HTR-8/SVneo (cell line): ENCODE results near the gene MYDGF.

ENCODE experiments used
- DNase-seq: peaks from one replicate; pipeline ENCODE4 v3.0.0; 2011; ENCODE audit warnings: low spot score, mixed read lengths; ENCODE audit not compliant: insufficient read length
- FAIRE-seq: peaks from 2 replicates; lab custom pipeline; 2011; peaks lifted over from hg19 to GRCh38; lab: Jason Lieb, UNC

The MYDGF gene

DNA sequence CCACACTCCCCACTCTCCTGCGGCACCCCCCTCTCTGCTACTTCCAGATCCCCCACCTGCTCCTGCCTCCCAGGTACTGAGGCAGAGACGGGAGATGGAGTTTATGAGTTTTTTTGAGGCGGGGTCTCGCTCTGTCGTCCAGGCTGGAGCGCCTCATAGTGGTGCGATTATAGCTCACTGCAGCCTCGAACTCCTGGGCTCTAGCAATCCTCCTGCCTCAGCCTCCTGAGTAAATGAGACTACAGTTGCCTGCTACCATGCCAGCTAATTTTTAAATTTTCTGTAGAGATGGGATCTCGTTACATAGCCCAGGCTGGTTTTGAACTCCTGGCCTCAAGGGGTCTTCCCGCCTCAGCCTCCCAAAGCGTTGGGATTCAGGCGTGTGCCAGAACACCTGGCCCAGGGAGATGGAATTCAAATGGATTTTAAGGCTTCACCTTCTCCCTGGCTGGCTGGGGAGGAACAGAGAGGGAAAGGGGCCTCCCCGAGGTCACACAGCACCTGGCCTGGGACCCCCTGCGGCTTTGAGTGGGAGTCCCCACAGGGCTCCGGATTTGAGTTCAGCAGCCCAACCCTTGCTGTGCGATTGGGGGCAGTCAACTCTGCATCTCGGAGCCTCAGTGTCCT, 50.4 kb downstream of the MYDGF start:
- FAIRE-seq = no peak

GRCh38 chr19:4618019-4618418, 52.1 kb downstream of the MYDGF start:
- DNase-seq = no peak
- no peak for FAIRE-seq

More for the DNA sequence above, 50.4 kb downstream of the MYDGF start:
- DNase-seq = no peak

DNA sequence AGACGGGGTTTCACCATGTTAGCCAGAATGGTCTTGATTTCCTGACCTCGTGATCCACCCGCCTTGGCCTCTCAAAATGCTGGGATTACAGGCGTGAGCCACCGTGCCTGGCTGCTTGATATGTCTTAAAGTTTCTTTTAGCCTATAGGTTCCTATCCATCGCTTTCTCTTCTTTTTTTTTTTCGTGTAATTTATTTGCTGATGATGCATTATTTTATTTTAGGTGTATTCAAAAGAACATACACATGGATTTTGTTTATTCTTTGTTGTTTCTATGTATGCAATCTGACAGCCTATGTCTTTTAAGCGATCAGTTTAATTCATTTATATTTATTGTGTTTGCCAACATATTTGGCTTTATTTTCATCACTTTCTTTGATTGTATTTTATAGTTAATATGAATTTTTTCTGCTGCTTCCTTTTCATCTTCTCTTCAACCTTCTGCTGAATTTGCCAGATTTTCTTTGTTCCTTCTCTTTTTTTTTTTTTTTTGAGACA, 56.8 kb downstream of the MYDGF start:
- FAIRE-seq = no peak
- no peak for DNase-seq

DNA sequence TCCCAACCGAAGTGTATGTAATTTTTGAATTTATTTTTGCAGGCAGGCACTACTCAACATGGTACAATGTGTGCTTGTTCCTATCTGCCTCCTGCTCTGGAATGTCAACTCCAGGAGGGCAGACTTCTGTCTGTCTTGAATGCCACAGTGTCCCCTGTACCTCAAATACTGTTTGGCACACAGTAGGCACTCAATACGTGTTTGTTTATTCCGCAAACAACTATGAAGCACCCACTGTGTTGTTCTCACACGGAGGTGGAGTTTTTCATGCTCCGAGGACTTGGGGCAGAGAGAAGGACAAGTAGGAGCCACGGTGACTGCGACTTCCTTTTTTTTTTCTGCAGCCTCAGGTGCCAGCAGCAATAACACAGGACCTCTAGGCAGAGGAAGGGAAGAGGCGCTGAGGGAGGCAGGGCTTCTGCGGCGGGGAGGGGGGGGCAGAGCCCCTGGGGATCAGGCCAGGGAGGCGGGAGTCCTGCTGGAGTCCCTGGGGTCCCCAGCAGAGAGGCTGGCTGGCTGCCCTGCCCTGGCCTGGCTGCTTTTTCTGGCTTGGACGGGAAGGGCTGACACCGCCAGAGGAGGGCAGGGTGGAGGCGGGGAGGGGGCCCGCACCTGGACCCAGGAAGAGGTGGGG, 60.1 kb downstream of the MYDGF start:
- FAIRE-seq = no peak
- DNase-seq = no peak
